Gastroesophageal sphincter (tissue), 4 donors: ENCODE data around the gene LSM4. TPM values are rescaled to one million over a fixed set of nuclear protein-coding genes. Genes with fewer than 3 reads are reported as not detected.

ENCODE experiments used
- ATAC-seq: fragments of 150-250 bp; one replicate; pipeline ENCODE4 v1.9.1; 2016; ENCODE audit warnings: mild to moderate bottlenecking, moderate library complexity
- H3K27ac ChIP-seq, 4 donors: fragments of 200-600 bp; sonication (generic) in 3 of 4; 1 replicate in 3 of 4; 2 replicates in 1 of 4; pipeline ENCODE4 v1.5.1; 2016 to 2019
- H3K27me3 ChIP-seq: fragments of 200-600 bp; sonication (generic); one replicate; pipeline ENCODE4 v1.5.1; 2019
- H3K36me3 ChIP-seq, 2 donors: fragments of 200-600 bp; sonication (generic); one replicate each; pipeline ENCODE4 v1.5.1; 2019; ENCODE audit warnings: control low read depth in 1 of 2
- H3K4me1 ChIP-seq, 3 donors: fragments of 200-600 bp; sonication (generic); 1 replicate in 2 of 3; 2 replicates in 1 of 3; pipeline ENCODE4 v1.5.1; 2016 to 2019; ENCODE audit warnings: control low read depth in 2 of 3
- H3K4me3 ChIP-seq, 2 donors: fragments of 200-600 bp; sonication (generic); one replicate each; pipeline ENCODE4 v1.5.1; 2019; ENCODE audit warnings: mild to moderate bottlenecking in 1 of 2, moderate library complexity in 1 of 2
- H3K9me3 ChIP-seq, 3 donors: fragments of 200-600 bp; sonication (generic); one replicate each; pipeline ENCODE4 v1.5.1; 2017 to 2019; ENCODE audit warnings: control low read depth in 2 of 3
- CTCF ChIP-seq, 4 experiments: fragments of 200-600 bp in 2 of 4; fragments of 450-650 bp in 2 of 4; sonication (generic) in 1 of 4; IDR thresholded peaks; one replicate each; pipeline ENCODE4 v1.5.1; 2017 to 2019; ENCODE audit warnings: antibody characterized with exemption in 4 of 4, mild to moderate bottlenecking in 2 of 4, moderate library complexity in 2 of 4
- EP300 ChIP-seq: sonication (generic); formaldehyde crosslinking; IDR thresholded peaks from one replicate; pipeline ENCODE4 v1.6.1; 2017; ENCODE audit warnings: antibody characterized with exemption, mild to moderate bottlenecking
- POLR2A ChIP-seq, 2 donors: fragments of 450-650 bp; IDR thresholded peaks; one replicate each; pipeline ENCODE4 v1.6.1; 2017; ENCODE audit warnings: antibody characterized with exemption in 2 of 2, mild to moderate bottlenecking in 2 of 2, moderate library complexity in 1 of 2
- POLR2AphosphoS5 ChIP-seq: sonication (generic); formaldehyde crosslinking; IDR thresholded peaks from one replicate; pipeline ENCODE4 v1.6.1; 2017; ENCODE audit warnings: antibody characterized with exemption
- WGBS, 2 donors: methylation state at CpG; one replicate each; pipeline ENCODE4 v1.1.5; 2018; ENCODE audit warnings: low coverage in 1 of 2; 5-methylcytosine and 5-hydroxymethylcytosine counted together
- total RNA-seq, 4 donors: library from RNA; depleted of rRNA; stranded (reverse); fragments of >200 nt; gene quantifications; one replicate each; pipeline ENCODE4 v1.1.0, GENCODE V29; 2016

LSM4 gene
- total RNA-seq, 4 donors from 2014 or later, result 81.2 to 116 (median 94.5) TPM

GRCh38 chr19:18291590-18292461, 31.1 kb downstream of the LSM4 start:
- WGBS, 2 donors, result 0% methylated on average over 2 of the region's 75 CpGs; no CpG with 5 or more reads in 1 of the 2 donors
- H3K9me3 ChIP-seq, result no peaks in the 10 kb centered on the region
- peak; percentile 81 for ATAC-seq
- H3K36me3 ChIP-seq, result no peaks in the 10 kb centered on the region
- peaks cover 0 to 48% (median 20%) of the 10 kb centered on the region in 3 donors for H3K4me1 ChIP-seq
- H3K27ac ChIP-seq, result peak overlapping the region; percentile 89 to 99 (median 99)
- peak overlapping the region; percentile 73 to 83 for H3K4me3 ChIP-seq
- peak; percentile 89 for TF ChIP-seq POLR2AphosphoS5
- TF ChIP-seq POLR2A (IDR thresholded peaks at IDR 0.05), result peak; percentile 64 to 75
- TF ChIP-seq CTCF (IDR thresholded peaks at IDR 0.05), result peak in 1 of 4 experiments; percentile 15
- no peak for TF ChIP-seq EP300
- no peaks in the 10 kb centered on the region for H3K27me3 ChIP-seq

- 59% methylated on average over 6 of the region's 21 CpGs; no CpG with 5 or more reads in 1 of the 2 donors for WGBS, 2 donors
- peaks cover 0 to 48% (median 20%) of the 10 kb centered on the region in 3 donors for H3K4me1 ChIP-seq
- TF ChIP-seq POLR2AphosphoS5 (no peak), CTCF (IDR thresholded peaks at IDR 0.05) (no peak), EP300 (no peak), POLR2A (IDR thresholded peaks at IDR 0.05) (no peak)
- H3K4me3 ChIP-seq, result peak overlapping the region; percentile 73 to 83
- no peak for ATAC-seq
- H3K27ac ChIP-seq, result peak overlapping the region; percentile 89 to 99 (median 99)
- no peaks in the 10 kb centered on the region for H3K9me3 ChIP-seq
- no peaks in the 10 kb centered on the region for H3K27me3 ChIP-seq
- no peaks in the 10 kb centered on the region for H3K36me3 ChIP-seq
Observed at GRCh38 chr19:18291019-18291524, 31.8 kb downstream of the LSM4 start.

- TF ChIP-seq CTCF (IDR thresholded peaks at IDR 0.05) (no peak), POLR2A (IDR thresholded peaks at IDR 0.05) (no peak), POLR2AphosphoS5 (no peak), EP300 (no peak)
- Histone ChIP-seq H3K4me1 (peaks cover 0 to 48% (median 20%) of the 10 kb centered on the region in 3 donors), H3K27me3 (no peaks in the 10 kb centered on the region)
Observed at GRCh38 chr19:18290302-18291018, 32.4 kb downstream of the LSM4 start.

GRCh38 chr19:18289471-18290301, 33.2 kb downstream of the LSM4 start:
- Histone ChIP-seq H3K4me3 (no peak overlapping the region), H3K27ac (peak overlapping the region in 3 of 4 donors; percentile 99), H3K36me3 (no peaks in the 10 kb centered on the region), H3K4me1 (peaks cover 0 to 51% (median 20%) of the 10 kb centered on the region in 3 donors), H3K9me3 (no peaks in the 10 kb centered on the region), H3K27me3 (no peaks in the 10 kb centered on the region)
- TF ChIP-seq EP300 (no peak), CTCF (IDR thresholded peaks at IDR 0.05) (no peak), POLR2AphosphoS5 (no peak), POLR2A (IDR thresholded peaks at IDR 0.05) (no peak)
- no peak for ATAC-seq
- 42 to 56% methylated on average over 4 to 6 of the region's 12 CpGs for WGBS, 2 donors

More at GRCh38 chr19:18290302-18291018, 32.4 kb downstream of the LSM4 start:
- H3K9me3 ChIP-seq, result no peaks in the 10 kb centered on the region
- H3K36me3 ChIP-seq, result no peaks in the 10 kb centered on the region
- H3K27ac ChIP-seq, result peak overlapping the region; percentile 89 to 99 (median 99)
- WGBS, 2 donors, result 59 to 80% methylated on average over 1 to 10 of the region's 14 CpGs
- ATAC-seq, result no peak
- H3K4me3 ChIP-seq, result no peak overlapping the region
